ENCODE data around the gene PDS5B. TPM values are rescaled to one million over a fixed set of nuclear protein-coding genes. Genes with fewer than 3 reads are reported as not detected.

PDS5B gene
- total and polyA plus RNA-seq, 4 donors = 39.1 to 136 (median 56.8) TPM

DNA sequence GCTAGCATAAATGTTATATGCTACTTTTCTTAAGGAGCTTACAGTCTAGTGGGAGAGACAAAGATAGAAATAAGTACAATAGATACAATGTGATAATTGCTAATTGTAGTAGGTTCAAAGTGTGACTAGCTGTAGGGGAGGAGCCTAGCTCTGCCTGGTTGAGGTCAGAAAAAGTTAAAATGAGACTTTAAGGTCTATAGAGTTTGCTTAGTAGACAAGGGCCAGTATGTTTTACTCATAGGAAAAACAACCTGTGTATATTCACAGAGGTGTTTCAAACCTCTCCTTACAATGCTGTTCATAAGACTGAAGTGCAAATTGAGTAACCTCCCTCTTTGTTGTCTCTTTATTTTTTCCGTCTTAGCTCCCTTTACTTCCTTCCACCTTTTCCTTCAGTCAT lies 56.1 kb downstream of the PDS5B start:
- no peaks in the 10 kb centered on the region for H3K36me3 ChIP-seq (ENCODE audit: control insufficient read depth, insufficient read depth, low read length)
- 100% methylated on average over 1 of the region's 1 CpG for WGBS (ENCODE audit: insufficient coverage)
- no peak for DNase-seq (ENCODE audit: low read depth in 4 of 6, low spot score in 6 of 6)
- no peak overlapping the region for H3K4me3 ChIP-seq (ENCODE audit: low read depth, low read length)
- no peaks in the 10 kb centered on the region for H3K9me3 ChIP-seq (ENCODE audit: control insufficient read depth, insufficient read depth, low read length)
- no peaks in the 10 kb centered on the region for H3K27me3 ChIP-seq (ENCODE audit: control insufficient read depth, insufficient read depth, low read length)
- no peaks in the 10 kb centered on the region for H3K4me1 ChIP-seq (ENCODE audit: control insufficient read depth, insufficient read depth, low read length)
- no peak overlapping the region for H3K27ac ChIP-seq (ENCODE audit: low read depth, low read length)

DNA sequence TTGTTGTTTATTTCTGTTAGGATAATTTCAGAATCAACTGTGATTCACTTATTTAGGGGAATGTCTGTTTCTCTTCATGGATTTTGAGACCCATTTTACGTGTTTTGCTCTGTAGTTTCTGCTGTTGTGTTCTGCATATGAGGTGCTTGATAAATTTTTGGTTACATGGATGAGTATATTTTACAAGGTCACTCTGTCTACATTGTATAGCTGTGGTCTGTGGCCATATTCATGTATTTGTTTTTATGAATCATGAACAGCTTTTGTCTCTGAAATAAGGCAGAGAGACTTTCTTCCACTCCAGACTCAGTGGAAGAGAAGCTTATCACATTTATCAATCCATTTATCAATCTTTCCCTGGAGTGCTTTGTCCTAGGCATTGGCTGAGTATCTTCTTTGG lies 56.6 kb downstream of the PDS5B start:
- Histone ChIP-seq H3K4me1 (ENCODE audit: control insufficient read depth, insufficient read depth, low read length) (no peaks in the 10 kb centered on the region), H3K27ac (ENCODE audit: low read depth, low read length) (no peak overlapping the region), H3K36me3 (ENCODE audit: control insufficient read depth, insufficient read depth, low read length) (no peaks in the 10 kb centered on the region), H3K9me3 (ENCODE audit: control insufficient read depth, insufficient read depth, low read length) (no peaks in the 10 kb centered on the region), H3K4me3 (ENCODE audit: low read depth, low read length) (no peak overlapping the region), H3K27me3 (ENCODE audit: control insufficient read depth, insufficient read depth, low read length) (no peaks in the 10 kb centered on the region)
- WGBS (ENCODE audit: insufficient coverage) = no CpG with 5 or more reads among the region's 1 CpG
- no peak for DNase-seq (ENCODE audit: low read depth in 4 of 6, low spot score in 6 of 6)

DNA sequence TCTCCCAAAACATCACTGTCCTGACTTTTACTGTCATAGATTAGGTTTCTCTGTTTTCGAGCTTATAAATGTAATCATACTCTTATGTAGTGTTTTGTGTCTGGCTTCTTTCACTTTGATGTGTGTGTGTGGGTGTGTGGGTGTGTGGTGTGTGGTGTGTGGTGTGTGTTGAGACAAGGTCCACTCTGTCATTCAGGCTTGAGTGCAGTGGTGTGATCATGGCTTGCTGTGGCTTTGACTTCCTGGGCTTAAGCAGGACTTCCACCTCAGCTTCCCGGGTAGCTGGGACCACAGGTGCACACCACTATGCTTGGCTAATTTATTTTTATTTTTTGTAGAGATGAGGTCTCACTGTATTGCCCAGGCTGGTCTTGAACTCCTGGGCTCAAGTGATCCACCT lies 59.6 kb downstream of the PDS5B start:
- no peaks in the 10 kb centered on the region for H3K4me1 ChIP-seq (ENCODE audit: control insufficient read depth, insufficient read depth, low read length)
- WGBS (ENCODE audit: insufficient coverage) = no CpG with 5 or more reads among the region's 2 CpGs

DNA sequence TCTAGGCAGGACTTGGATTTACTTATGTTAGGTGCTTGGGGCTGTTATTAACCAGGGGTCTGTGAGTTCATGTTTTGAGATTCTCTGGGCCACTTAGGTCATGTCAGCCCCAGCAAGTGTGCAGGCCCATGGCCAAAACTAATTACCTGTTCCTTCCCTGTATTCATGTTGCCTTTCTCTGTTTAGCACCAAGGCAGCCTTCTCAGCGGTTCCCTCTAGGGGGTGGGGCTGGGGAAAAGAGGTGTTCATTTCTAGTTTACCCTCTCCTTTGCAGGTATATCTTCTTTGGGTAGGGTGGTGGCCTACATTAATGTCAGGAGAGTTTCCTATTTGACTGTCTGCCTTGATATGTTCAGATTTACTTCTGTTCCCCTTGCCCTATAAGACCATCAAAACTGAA lies 61.7 kb downstream of the PDS5B start:
- peaks cover under 1% of the 10 kb centered on the region for H3K36me3 ChIP-seq (ENCODE audit: control insufficient read depth, insufficient read depth, low read length)
- no peak overlapping the region for H3K27ac ChIP-seq (ENCODE audit: low read depth, low read length)
- H3K4me1 ChIP-seq (ENCODE audit: control insufficient read depth, insufficient read depth, low read length) = no peaks in the 10 kb centered on the region
- H3K9me3 ChIP-seq (ENCODE audit: control insufficient read depth, insufficient read depth, low read length) = no peaks in the 10 kb centered on the region
- DNase-seq (ENCODE audit: low read depth in 4 of 6, low spot score in 6 of 6) = no peak
- WGBS (ENCODE audit: insufficient coverage) = no CpG with 5 or more reads among the region's 1 CpG
- H3K4me3 ChIP-seq (ENCODE audit: low read depth, low read length) = no peak overlapping the region
- H3K27me3 ChIP-seq (ENCODE audit: control insufficient read depth, insufficient read depth, low read length) = no peaks in the 10 kb centered on the region

More for the DNA sequence above, 59.6 kb downstream of the PDS5B start:
- Histone ChIP-seq H3K27me3 (ENCODE audit: control insufficient read depth, insufficient read depth, low read length) (no peaks in the 10 kb centered on the region), H3K4me3 (ENCODE audit: low read depth, low read length) (no peak overlapping the region), H3K36me3 (ENCODE audit: control insufficient read depth, insufficient read depth, low read length) (no peaks in the 10 kb centered on the region), H3K9me3 (ENCODE audit: control insufficient read depth, insufficient read depth, low read length) (no peaks in the 10 kb centered on the region), H3K27ac (ENCODE audit: low read depth, low read length) (no peak overlapping the region)
- DNase-seq (ENCODE audit: low read depth in 4 of 6, low spot score in 6 of 6) = no peak

DNA sequence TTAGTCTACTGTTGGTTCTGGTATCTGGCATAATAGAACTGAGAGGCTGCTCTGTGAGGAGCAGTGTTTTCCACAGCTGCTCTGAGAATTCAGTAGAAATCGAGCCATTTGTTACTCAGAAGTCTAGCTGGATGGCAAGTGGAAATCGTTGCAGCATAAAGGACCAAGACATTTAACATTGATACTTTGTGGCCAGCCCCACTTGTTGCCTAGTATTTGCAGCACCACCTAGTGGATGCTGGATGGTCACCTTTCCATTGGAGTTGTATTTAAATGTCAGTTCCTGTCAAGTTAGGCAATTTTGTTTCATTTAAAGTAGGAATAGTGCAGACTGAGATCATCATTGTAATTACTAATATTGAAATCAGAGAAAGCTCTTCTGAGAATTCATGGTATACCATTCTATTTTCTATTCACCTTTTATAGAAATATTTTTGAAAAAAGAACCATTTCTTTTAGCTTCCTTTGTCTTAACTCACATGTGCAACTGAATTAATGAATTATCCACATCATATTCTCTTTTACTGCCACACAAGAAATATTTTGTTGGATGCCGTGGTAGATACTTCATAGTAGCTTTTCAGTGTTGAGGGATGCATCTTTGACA lies 64.6 kb downstream of the PDS5B start:
- Histone ChIP-seq H3K4me1 (ENCODE audit: control insufficient read depth, insufficient read depth, low read length) (no peaks in the 10 kb centered on the region), H3K36me3 (ENCODE audit: control insufficient read depth, insufficient read depth, low read length) (peaks cover 2% of the 10 kb centered on the region), H3K27me3 (ENCODE audit: control insufficient read depth, insufficient read depth, low read length) (no peaks in the 10 kb centered on the region), H3K27ac (ENCODE audit: low read depth, low read length) (no peak overlapping the region), H3K9me3 (ENCODE audit: control insufficient read depth, insufficient read depth, low read length) (peaks cover 1% of the 10 kb centered on the region), H3K4me3 (ENCODE audit: low read depth, low read length) (no peak overlapping the region)
- WGBS (ENCODE audit: insufficient coverage) = 5% methylated on average over 2 of the region's 3 CpGs
- peak; percentile 2 to 68 (median 28) for DNase-seq (ENCODE audit: low read depth in 4 of 6, low spot score in 6 of 6)

DNA sequence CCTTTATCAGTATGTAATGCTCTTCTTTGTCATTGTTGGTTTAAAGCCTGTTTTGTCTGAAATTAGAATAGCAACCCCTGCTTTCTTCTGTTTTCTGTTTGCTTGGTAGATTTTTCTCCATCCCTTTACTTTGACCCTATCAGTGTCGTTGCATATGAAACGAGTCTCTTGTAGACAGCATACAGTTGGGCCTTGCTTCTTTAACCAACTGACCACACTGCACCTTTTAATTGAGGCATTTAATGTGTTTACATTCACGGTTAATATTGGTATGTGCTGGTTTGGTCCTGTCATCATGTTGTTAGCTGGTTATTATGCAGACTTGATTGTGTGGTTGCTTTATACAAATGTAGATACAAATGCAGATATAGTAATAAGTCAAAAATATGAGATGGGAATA lies 71.1 kb downstream of the PDS5B start:
- no peaks in the 10 kb centered on the region for H3K4me1 ChIP-seq (ENCODE audit: control insufficient read depth, insufficient read depth, low read length)
- no peak overlapping the region for H3K27ac ChIP-seq (ENCODE audit: low read depth, low read length)
- H3K36me3 ChIP-seq (ENCODE audit: control insufficient read depth, insufficient read depth, low read length) = peaks cover 5% of the 10 kb centered on the region
- H3K9me3 ChIP-seq (ENCODE audit: control insufficient read depth, insufficient read depth, low read length) = peaks cover 4% of the 10 kb centered on the region
- DNase-seq (ENCODE audit: low read depth in 4 of 6, low spot score in 6 of 6) = no peak
- no CpG with 5 or more reads among the region's 3 CpGs for WGBS (ENCODE audit: insufficient coverage)
- no peaks in the 10 kb centered on the region for H3K27me3 ChIP-seq (ENCODE audit: control insufficient read depth, insufficient read depth, low read length)
- H3K4me3 ChIP-seq (ENCODE audit: low read depth, low read length) = no peak overlapping the region

DNA sequence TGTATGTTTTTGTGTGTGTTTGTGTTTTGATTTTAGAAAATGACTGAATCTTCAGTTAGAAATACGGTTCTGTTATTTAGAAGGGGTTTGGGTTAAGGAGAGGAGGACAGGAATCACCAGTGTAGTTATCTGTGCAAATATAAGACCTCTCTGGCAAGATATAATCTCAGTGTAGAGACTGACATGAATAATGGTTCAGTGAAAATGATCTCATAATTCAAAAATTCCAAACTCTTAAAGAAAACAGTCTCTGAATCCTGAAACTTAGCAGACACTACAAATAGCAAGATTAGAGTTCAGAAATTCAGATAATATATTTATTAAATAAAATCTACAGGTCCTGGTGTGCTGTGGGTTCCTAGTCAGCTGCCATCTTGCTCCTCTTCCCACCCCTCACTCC lies 73.5 kb downstream of the PDS5B start:
- Histone ChIP-seq H3K27me3 (ENCODE audit: control insufficient read depth, insufficient read depth, low read length) (no peaks in the 10 kb centered on the region), H3K4me1 (ENCODE audit: control insufficient read depth, insufficient read depth, low read length) (no peaks in the 10 kb centered on the region), H3K27ac (ENCODE audit: low read depth, low read length) (no peak overlapping the region), H3K4me3 (ENCODE audit: low read depth, low read length) (no peak overlapping the region), H3K36me3 (ENCODE audit: control insufficient read depth, insufficient read depth, low read length) (peaks cover 3% of the 10 kb centered on the region), H3K9me3 (ENCODE audit: control insufficient read depth, insufficient read depth, low read length) (peaks cover 4% of the 10 kb centered on the region)
- DNase-seq (ENCODE audit: low read depth in 4 of 6, low spot score in 6 of 6) = no peak
- WGBS (ENCODE audit: insufficient coverage) = 88% methylated on average over 1 of the region's 1 CpG

DNA sequence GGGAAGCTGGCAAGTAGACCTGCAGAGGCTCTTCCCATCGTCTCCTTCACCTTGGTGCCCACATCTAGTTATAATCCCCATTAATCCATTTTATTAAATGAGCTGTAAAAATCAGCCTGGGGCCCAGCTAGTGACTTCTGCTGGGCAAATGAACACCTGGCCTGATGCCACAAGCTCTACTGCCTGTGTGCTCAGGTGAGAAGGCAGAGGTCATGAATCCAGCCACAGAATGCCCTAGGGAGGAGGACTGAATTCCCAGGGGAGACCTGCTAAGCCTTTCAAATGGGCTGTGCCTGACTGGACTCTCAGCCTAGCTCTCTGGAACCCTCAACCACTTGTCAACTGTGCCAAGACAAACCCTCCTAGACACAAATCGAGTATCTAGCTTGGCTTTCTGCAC lies 74.0 kb downstream of the PDS5B start:
- no peak overlapping the region for H3K27ac ChIP-seq (ENCODE audit: low read depth, low read length)
- no CpG with 5 or more reads among the region's 2 CpGs for WGBS (ENCODE audit: insufficient coverage)
- DNase-seq (ENCODE audit: low read depth in 4 of 6, low spot score in 6 of 6) = no peak
- H3K4me3 ChIP-seq (ENCODE audit: low read depth, low read length) = no peak overlapping the region
- H3K36me3 ChIP-seq (ENCODE audit: control insufficient read depth, insufficient read depth, low read length) = peaks cover 3% of the 10 kb centered on the region
- H3K4me1 ChIP-seq (ENCODE audit: control insufficient read depth, insufficient read depth, low read length) = no peaks in the 10 kb centered on the region
- H3K9me3 ChIP-seq (ENCODE audit: control insufficient read depth, insufficient read depth, low read length) = peaks cover 4% of the 10 kb centered on the region
- no peaks in the 10 kb centered on the region for H3K27me3 ChIP-seq (ENCODE audit: control insufficient read depth, insufficient read depth, low read length)

DNA sequence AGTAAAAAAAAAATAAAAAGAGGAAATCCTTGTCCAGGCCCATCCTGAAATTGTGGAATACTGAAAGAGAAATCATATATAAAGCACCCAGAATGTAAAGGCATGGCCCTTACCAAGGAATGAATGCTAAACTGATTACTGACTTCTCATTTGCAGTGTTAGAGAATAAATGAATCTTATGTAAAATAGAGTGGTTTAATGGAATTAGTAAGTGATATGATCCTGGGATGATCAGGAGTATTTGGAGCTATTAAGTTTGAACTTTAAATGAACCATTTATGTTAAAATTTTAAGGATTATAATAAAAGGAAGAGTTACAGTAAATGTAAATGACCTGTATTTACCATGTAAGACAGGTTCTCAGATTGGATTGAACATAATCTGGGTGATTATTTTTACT lies 75.4 kb downstream of the PDS5B start:
- no peaks in the 10 kb centered on the region for H3K4me1 ChIP-seq (ENCODE audit: control insufficient read depth, insufficient read depth, low read length)

DNA sequence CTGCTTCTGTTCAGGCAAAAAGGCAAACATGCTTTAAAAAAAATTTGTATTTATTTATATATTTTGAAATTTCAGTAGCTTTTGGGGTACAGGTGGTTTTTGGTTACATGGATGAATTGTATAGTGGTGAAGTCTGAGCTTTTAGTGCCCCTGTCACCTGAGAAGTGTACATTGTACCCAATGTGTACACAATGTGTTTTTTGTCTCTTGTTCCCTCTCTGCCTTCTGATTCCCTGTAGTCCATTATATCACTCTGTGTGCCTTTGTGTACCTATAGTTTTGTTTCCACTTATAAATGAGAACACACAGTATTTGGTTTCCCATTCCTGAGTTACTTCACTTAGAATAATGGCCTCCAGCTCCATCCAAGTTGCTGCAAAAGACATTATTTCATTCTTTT lies 77.4 kb downstream of the PDS5B start:
- Histone ChIP-seq H3K4me1 (ENCODE audit: control insufficient read depth, insufficient read depth, low read length) (no peaks in the 10 kb centered on the region), H3K27ac (ENCODE audit: low read depth, low read length) (no peak overlapping the region), H3K36me3 (ENCODE audit: control insufficient read depth, insufficient read depth, low read length) (peaks cover 3% of the 10 kb centered on the region), H3K4me3 (ENCODE audit: low read depth, low read length) (no peak overlapping the region), H3K9me3 (ENCODE audit: control insufficient read depth, insufficient read depth, low read length) (no peaks in the 10 kb centered on the region), H3K27me3 (ENCODE audit: control insufficient read depth, insufficient read depth, low read length) (no peaks in the 10 kb centered on the region)
- DNase-seq (ENCODE audit: low read depth in 4 of 6, low spot score in 6 of 6) = no peak

More for the DNA sequence above, 75.4 kb downstream of the PDS5B start:
- no peak for DNase-seq (ENCODE audit: low read depth in 4 of 6, low spot score in 6 of 6)
- Histone ChIP-seq H3K9me3 (ENCODE audit: control insufficient read depth, insufficient read depth, low read length) (no peaks in the 10 kb centered on the region), H3K27ac (ENCODE audit: low read depth, low read length) (no peak overlapping the region), H3K4me3 (ENCODE audit: low read depth, low read length) (no peak overlapping the region), H3K36me3 (ENCODE audit: control insufficient read depth, insufficient read depth, low read length) (peaks cover 3% of the 10 kb centered on the region), H3K27me3 (ENCODE audit: control insufficient read depth, insufficient read depth, low read length) (no peaks in the 10 kb centered on the region)

Data from spinal cord (tissue), 10 donors.